T47D (cell line): ENCODE results near the gene SEZ6L.

Experiments
- DNase-seq, 2 experiments: peaks; one replicate each; pipeline versions ENCODE4 v3.0.0 to v3.0.0-alpha.2; 2011 to 2012; ENCODE audit warnings: low read depth in 1 of 2, low spot score in 1 of 2
- JUND ChIP-seq: IDR thresholded peaks from 2 replicates; pipeline ENCODE4 v1.6.1; 2012; ENCODE audit warnings: low read depth
- in situ Hi-C: cut with HindIII; loops from 2 replicates; pipeline ENCODE4 v1.10.0; 2016; ENCODE audit warnings: low sequenced_read_pairs, low pct_unique_long_range_greater_than_20kb

Gene SEZ6L

GRCh38 chr22:26322179-26322905, 153.1 kb downstream of the SEZ6L start:
- in situ Hi-C loops, result no loop called here
- no peak for TF ChIP-seq JUND

GRCh38 chr22:26323013-26323412, 153.8 kb downstream of the SEZ6L start:
- in situ Hi-C loops, result no loop called here
- no peak for DNase-seq
- no peak for TF ChIP-seq JUND

More at GRCh38 chr22:26322179-26322905, 153.1 kb downstream of the SEZ6L start:
- DNase-seq, result no peak

- DNase-seq, result no peak
- in situ Hi-C loops, result no loop called here
- no peak for TF ChIP-seq JUND
Observed at GRCh38 chr22:26324150-26324549, 154.9 kb downstream of the SEZ6L start.

- no peak for DNase-seq
- TF ChIP-seq JUND, result no peak
- in situ Hi-C loops, result no loop called here
Observed at GRCh38 chr22:26325641-26326040, 156.4 kb downstream of the SEZ6L start.

GRCh38 chr22:26326803-26327202, 157.5 kb downstream of the SEZ6L start:
- no peak for DNase-seq
- in situ Hi-C loops, result no loop called here
- TF ChIP-seq JUND, result no peak

GRCh38 chr22:26327306-26327705, 158.0 kb downstream of the SEZ6L start:
- no peak for DNase-seq
- in situ Hi-C loops, result no loop called here
- TF ChIP-seq JUND, result no peak

- TF ChIP-seq JUND, result no peak
- in situ Hi-C loops, result no loop called here
Observed at GRCh38 chr22:26328221-26328620, 159.0 kb downstream of the SEZ6L start.

GRCh38 chr22:26330971-26331625, 161.8 kb downstream of the SEZ6L start:
- DNase-seq, result peak; percentile 61 to 78
- in situ Hi-C loops, result no loop called here
- TF ChIP-seq JUND, result no peak

More at GRCh38 chr22:26328221-26328620, 159.0 kb downstream of the SEZ6L start:
- DNase-seq, result no peak

- in situ Hi-C loops, result no loop called here
- no peak for DNase-seq
Observed at GRCh38 chr22:26333088-26333800, 164.0 kb downstream of the SEZ6L start.

GRCh38 chr22:26334232-26334631, 165.0 kb downstream of the SEZ6L start:
- in situ Hi-C loops, result no loop called here
- no peak for TF ChIP-seq JUND
- DNase-seq, result no peak

More at GRCh38 chr22:26333088-26333800, 164.0 kb downstream of the SEZ6L start:
- TF ChIP-seq JUND, result no peak

GRCh38 chr22:26336773-26337172, 167.5 kb downstream of the SEZ6L start:
- in situ Hi-C loops, result no loop called here
- TF ChIP-seq JUND, result no peak
- DNase-seq, result no peak

- no peak for TF ChIP-seq JUND
- no peak for DNase-seq
- in situ Hi-C loops, result no loop called here
Observed at GRCh38 chr22:26339755-26340154, 170.5 kb downstream of the SEZ6L start.
